HG03354 (cell line): ENCODE results near the gene ACER3.
A peak's percentile ranks its signal among the peaks of the same experiment; 100 is the strongest.
"Not testable (repeated sequence)": the region's sequence is repeated elsewhere in the genome, so short reads cannot be mapped to it uniquely, and the experiment has no call there.

ENCODE experiments used
- ATAC-seq: cut with Tn5 transposase; IDR thresholded peaks from one replicate; pipeline ENCODE4 v1.9.1; 2021; ENCODE audit warnings: mild to moderate bottlenecking; ENCODE audit not compliant: unreplicated experiment, poor library complexity, severe bottlenecking

ACER3 gene

DNA sequence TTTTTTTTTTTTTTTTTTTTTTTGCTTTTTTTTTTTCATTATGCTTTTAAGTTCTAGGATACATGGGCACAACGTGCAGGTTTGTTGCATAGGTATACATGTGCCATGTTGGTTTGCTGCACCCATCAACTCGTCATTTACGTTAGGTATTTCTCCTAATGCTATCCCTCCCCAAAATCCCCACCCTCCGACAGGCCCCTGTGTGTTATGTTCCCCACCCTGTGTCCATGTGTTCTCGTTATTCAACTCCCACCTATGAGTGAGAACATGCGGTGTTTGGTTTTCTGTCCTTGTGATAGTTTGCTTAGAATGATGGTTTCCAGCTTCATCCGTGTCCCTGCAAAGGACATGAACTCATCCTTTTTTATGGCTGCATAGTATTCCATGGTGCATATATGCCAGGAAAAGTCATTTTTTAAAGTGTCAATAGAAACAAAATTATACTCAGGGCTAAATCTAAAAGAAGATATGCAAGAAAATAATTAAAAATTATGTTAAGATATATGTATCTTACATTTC is 187.3 kb downstream of the ACER3 start:
- not testable (repeated sequence) for ATAC-seq

DNA sequence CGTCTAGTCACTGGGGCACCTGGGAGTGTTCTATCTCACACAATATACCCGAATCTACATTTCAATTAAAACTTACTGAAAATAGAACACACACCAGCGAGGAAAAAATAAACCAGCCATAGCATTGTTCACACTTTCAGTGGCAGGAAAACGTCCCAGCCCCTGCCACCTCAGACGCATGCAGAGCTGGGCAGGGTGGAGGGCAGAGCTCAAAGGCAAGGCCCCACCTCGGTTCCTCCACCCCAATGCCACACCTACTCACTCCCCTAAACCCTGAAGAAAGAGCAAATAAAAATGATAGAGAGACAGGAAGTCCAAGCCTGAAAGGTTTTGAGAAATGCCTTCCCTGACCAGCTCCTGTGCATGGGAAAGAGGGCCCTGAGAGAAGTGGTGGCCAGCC is 188.3 kb downstream of the ACER3 start:
- ATAC-seq, result no peak

DNA sequence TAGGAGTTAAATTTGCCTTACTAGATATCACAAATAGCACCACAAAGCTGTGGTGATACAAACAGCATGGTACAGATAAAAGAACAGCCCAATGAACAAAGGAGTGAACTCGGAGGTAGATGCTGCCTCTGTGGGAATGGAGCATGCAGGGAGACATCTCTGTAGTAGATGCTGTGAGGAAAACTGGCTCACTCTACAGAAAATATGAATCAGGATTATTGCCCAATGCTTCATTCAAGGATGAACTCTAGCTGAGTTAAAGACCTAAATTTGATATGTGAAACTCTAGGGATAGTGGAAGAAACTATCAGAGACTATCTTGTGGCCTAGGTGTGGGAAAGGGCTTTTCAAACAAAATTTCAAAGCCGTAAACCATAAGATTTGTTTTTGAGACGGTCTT is 190.8 kb downstream of the ACER3 start:
- no peak for ATAC-seq

DNA sequence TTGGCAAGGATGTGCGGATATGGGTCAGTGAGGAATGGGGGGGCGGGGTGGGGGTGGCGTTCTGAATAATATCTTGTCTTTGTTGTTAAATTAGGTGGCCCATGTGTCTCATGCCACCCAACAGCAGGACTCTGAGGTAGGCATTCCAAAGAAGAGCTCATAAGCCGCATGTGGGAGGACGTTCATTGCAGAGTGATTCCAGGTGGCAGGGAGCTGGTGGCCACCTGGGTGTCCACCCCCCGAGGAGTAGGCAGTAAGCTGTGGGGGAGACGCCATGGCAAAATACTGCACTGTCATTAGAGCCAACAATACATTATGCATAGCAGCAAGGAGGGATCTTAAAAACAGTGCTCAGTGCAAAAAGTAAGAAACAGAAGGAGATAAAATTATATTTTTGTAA is 191.8 kb downstream of the ACER3 start:
- ATAC-seq, result no peak

DNA sequence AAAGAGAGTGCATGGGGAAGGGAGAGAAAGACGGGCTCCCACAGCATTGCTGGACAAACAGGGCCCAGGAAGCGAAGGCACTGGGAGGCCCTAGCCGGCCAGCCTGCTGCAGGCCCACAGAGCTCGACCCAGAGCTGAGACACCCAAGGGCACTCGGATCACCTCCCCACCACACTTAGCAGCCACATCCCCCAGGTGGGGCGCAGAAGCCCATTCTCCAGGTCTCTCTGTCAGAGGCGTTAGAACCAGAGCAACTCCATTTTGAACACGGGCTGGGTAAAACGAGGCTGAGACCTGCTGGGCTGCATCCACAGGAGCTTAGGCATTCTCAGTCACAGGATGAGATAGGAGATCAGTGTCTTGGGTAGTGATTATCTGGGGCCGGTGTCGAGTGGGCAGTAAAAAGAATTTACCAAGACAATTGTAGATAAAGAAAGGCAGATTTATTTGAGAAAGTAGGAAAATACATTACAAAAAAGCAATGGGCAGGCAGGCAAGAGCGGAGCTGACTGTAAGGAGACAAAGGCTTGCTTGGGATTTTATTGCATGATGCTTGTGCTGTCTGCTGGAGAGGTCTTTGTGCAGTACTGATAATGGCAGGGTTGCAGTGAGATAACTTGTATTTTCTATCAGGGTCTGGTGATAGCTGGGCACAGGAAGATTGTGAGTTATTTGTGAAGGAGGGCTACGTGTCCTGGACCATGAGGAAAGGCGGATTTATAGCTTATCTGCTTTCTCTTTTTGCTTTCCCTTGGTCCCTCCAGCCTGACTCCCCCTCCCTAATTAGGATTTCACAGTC is 192.7 kb downstream of the ACER3 start:
- ATAC-seq, result no peak

DNA sequence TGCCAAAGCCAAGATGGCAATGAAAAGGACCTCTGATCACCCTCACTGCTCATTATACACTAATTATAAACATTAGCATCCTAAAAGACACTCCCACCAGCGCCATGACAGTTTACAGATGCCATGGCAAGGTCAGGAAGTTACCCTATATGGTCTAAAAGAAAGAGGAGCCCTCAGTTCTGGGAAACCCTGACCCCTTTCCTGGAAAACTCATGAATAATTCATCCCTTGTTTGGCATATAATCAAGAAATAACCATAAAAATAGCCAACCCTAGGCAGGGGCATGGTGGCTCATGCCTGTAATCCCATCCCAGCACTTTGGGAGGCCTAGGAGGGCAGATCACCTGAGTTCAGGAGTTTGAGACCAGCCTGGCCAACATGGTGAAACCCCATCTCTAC is 193.4 kb downstream of the ACER3 start:
- ATAC-seq, result no peak

DNA sequence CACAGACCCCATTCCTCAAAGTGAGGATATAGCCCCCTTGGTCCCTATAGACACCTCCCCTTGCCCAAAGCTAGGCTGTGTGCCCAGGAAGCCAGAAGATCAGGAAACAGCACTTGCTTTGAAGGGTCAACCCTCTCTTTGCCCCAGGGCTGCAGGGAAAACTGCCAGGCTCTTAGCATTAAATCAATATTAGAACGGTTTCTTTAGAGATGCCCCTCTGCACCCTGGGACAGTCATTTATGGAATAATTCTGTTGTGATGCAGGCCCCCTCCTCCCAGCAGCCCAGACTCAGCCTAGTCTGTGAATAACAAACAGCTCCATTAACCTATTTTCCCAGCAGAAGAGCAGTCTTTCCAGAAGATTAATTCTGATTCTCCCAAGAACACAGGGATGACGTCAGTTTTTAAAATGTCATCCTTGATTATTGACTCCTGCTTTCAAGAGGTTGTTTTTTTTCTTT is 194.4 kb downstream of the ACER3 start:
- ATAC-seq, result no peak

DNA sequence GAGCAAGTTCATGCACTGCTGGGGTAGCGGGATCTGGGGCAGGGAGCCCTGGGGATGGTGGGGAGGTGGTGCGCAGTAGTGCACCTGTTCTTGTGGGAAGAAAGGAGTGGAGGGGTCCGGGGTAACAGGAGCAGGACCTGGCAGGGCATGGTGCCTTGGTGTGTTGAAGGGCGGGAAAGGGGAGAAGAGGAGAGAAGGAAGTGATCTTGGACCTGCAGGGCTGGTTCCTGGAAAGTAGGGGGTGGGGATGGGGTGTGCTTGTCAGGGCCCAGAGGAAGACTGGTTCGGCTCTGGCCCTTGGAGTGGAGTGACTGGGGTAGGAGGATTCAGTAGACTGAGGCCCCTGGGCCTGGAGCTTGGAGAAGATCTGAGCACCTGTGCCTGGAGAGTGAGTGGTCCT is 195.2 kb downstream of the ACER3 start:
- no peak for ATAC-seq

DNA sequence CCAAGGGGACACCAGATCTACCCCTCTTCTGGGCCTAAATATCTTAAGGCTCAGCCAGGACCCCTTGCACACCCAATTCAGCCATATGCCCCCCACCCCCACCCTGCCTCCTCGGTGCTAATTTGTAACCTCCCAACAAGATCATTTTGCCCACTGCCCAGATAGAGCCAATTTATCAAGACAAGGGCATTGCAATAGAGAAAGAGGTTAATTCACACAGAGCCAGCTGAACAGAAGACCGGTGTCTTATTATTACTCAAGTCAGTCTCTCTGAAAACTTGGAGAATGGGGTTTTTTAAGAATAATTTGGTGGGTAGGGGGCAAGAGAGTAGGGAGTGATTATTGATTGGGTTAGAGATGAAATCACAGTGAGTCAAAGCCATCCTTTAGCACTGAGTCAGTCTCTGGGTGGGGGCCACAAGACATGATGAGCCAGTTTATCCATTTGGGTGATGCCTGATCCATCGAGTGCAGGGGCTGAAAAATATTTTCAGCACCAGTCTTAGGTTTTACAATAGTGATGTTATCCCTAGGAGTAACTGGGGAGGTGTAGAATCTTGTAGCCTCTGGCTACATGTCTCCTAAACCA is 196.2 kb downstream of the ACER3 start:
- no peak for ATAC-seq

DNA sequence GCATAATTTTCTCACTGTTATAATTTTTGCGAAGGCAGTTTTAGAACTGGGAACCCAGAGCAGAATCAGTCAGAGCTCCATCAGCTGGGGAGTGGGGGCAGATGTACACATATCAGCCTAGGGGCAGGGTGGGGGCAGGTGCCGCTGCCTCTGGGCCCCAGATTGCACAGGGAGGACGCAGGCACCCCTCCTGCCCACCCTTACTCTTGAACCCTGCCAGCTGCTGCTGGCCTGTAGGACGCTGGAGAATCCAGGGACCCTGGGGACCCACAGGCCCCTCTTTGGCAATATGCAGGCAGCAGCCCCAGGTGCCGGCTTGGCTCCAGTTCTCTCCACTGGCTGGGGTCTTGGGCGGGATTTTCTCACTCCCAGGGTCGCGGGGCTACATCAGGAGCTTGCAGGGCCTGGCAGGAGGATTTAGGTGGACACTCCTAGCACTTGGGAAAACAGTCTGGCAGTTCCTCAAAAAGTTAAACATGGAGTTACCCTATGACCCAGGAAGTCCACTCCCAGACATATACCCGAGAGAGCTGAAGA is 197.3 kb downstream of the ACER3 start:
- no peak for ATAC-seq

DNA sequence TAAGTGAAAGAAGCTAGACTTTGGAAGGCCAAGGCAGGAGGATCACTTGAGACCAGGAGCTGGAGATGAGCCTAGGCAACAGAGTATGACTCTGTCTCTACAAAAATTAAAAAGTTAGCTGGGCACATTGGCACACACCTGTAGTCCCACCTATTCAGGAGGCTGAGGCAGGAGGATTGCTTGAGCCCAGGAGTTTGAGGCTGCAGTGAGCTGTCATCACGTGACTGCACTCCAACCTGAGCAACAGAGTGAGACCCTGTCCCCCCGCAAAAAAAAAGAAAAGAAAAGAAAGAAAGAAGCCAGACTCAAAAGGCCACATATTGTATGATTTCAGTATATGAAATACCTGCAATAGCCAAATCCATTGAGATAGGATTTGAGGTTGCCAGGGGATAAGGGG is 198.2 kb downstream of the ACER3 start:
- no peak for ATAC-seq

DNA sequence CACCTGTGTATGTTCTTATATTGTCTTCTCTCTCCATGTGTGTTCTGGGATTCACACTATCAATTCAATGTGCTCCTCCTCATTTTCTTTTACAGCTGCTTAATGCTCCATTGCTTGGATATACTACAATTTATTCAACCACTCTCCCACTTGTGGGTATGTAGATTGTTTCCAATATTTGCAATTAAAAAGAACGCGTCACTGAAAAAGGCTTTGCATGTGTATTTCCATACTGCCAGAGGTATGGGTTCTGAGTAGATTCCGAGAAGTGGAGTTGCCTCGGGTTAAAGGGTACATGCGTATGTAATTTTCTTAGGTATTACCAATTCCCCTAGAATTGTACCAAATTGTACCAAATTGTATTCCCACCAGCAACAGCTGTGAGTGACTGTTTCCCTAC is 199.1 kb downstream of the ACER3 start:
- no peak for ATAC-seq

DNA sequence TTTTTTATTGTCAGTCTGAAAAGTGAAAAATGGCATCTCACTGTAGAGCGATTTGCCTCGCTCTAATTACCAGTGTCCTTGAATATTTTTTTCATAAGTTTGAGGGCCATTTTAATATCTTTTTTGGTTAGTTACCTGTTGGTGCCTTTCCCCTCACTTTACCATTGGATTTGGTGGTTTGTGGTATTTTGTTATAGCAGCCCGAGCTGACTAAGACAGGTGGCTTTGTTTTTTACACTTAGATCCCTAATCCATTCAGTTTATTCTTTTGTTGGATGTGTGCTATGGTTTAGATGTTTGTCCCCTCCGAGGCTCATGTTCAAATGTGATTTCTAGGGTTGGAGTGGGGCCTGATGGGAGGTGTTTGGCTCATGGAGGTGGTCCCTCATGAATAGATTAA is 199.5 kb downstream of the ACER3 start:
- no peak for ATAC-seq

DNA sequence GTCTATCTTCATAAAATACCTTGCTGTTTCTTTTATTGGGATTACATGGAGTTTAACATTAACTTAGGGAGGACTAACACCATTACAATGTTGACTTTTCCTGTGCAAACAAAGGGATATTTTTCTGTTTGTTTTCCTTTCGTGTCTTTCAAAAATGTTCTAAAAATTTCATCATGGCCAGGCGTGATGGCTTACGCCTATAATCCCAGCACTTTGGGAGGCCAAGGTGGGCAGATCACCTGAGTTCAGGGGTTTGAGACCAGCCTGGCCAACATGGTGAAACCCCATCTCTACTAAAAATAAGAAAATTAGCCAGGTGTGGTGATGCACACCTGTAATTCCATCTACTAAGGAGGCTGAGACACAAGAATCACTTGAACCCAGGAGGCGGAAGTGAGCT is 200.5 kb downstream of the ACER3 start:
- ATAC-seq, result not testable (repeated sequence)

DNA sequence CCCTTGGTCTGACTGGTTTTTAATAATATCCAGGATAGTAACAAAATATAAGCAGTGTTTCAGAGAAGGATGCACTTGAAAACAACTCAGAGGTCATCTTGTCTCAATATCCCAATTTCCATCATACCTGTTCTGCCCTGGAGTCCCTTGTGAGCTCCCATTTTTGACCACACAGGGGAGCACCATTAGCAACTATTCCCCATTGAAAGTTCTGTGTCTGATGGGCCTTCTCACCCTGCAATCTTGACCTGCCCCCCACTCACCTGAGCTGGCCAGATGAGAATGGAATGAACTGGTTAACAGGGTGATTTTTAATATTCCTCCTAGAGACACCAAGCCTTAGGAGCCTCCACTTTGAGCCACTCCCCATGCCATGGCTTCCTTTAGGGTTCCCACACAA is 202.2 kb downstream of the ACER3 start:
- ATAC-seq, result no peak

DNA sequence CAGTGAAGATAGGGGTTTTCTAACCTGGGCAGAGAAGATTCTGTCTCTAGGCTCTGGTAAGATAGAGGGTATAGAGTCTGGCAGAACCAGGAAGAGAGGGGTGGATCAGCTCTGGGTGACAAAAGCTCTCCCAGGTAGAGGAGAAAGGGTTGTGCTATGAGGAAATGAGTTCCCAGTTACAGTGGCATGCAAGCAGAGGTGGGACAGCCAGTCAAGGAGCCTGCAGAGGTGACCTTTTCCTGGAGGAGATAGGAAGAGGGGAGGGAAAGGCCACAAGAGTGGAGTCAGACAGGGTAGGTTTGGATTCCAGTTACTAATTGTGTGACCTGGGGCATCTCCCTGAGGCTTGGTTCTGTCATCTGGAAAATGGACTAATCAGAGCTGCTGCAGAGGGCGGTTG is 202.7 kb downstream of the ACER3 start:
- ATAC-seq, result no peak

DNA sequence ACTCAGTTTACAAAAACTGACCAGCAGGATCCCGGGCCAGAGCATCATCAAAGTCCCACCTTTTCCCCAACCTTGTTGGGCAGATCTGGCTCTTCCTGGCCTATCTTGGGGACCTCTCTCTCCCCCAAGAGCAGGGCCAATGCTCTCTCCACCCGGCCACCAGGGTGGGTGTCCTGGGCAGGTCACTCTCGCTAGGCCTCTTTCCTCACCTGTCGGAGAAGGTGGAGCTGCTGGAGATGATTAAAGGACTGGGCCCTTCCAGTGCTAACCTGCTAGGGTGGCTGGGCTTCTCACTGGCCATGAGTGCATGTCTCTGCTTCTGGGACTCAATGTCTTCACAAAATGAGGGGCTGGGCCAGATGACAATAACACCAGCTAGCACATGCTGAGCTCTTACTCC is 203.1 kb downstream of the ACER3 start:
- no peak for ATAC-seq

DNA sequence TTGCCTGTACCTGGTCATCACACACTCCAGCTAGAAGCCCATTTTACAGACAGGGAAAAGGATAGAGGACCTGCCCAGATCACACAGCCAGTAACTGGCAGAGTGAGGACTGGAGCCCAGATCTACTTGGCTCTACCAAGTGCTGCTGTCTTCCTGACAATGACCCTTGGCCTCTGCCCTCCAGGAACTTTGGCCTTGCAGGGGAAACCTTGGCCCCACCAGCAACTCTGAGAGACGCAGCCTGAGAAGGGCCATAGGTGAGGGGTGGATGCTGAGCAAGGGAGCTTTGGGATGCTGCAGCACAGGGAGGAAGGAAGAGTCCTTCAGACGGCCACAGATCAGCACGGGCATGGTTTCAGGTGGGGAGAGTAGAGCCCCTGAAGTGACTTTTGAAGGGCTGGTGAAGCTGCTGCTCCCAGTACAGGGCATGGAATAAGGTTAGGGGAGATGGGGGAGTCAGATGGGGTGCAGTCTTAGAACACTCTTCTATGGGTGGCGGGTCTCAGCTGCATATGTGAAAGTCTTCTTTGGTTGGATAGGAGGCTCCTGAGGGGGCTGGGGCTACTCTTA is 204.0 kb downstream of the ACER3 start:
- ATAC-seq, result no peak

DNA sequence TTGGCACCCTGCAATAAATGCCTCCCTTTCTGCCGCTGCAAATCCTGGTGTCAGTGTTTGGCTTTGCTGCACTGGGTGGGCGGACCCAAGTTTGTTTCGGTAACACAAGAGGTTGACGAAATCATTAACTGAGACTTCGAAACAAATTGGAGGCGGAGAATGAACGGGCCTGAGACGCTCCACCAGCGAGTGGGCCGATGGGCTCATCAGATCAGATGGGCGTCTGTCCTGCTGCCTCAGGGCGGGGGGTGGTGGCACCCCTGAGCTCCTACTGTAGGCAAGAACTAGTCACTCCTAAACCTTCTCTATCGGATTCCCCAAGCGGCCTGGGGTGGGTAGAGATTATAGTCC is 205.1 kb downstream of the ACER3 start:
- ATAC-seq, result no peak

DNA sequence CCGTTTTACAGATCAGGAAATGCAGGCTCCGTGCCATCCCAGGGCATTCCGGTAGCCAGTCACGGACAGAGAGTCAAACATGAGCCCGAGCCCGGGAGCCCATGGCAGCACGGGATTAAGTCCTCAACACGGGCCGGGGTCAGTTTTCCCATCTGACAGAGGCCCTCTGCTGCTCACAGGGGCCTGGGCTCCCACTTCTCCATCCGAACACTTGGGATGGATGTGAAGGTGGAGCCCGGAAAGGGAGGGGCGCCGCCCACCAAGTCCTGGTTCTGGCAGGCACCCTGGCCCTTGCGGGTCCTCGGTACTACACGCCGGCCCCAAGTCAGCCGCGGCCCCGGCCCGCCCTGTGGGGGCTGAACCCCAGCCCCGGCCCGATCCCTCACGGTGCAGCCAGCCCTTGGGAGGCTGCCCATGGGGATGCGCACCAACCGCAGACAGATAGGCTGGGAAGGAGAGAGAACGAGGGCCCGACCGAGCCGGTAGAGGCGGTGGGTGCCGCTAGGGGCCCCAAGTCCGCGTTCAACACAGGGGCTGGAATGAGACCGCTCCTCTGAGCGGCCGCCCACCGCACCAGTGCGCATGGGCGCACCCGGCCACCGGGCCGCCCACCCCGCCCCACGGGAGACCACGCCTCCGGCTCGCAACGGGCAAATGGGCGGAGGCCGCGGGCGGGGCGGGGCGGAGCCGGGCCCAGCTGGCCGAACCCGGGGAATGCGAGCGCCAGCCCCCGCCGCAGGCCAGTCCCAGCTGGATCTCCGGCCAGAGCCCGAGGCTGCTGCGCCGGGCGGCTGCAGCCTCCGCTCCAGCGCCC is 205.7 kb downstream of the ACER3 start, which contains the start of gene CAPN5:
CAPN5 (plus strand) TSS at position 743 of the 814 bp plus-strand sequence. CDS start 17,916 bp downstream, outside the sequence.
- peak; percentile 91 for ATAC-seq
